Fibroblast of peridontal ligament (primary cell): ENCODE measurements around the gene MTCH1.

ENCODE experiments used
- DNase-seq: peaks from one replicate; pipeline ENCODE4 v3.0.0-alpha.2; 2010; ENCODE audit errors: extremely low read depth

Gene MTCH1

GRCh38 chr6:36985808-36986703 is at the start of gene MTCH1:
TSS of gene MTCH1 (minus strand) at chr6:36986196. CDS start at chr6:36986173, 23 bp downstream.
- DNase-seq: peak; percentile 85

- no peak for DNase-seq
These were observed 48.1 kb upstream of the MTCH1 start for GRCh38 chr6:37033819-37034795.

DNA sequence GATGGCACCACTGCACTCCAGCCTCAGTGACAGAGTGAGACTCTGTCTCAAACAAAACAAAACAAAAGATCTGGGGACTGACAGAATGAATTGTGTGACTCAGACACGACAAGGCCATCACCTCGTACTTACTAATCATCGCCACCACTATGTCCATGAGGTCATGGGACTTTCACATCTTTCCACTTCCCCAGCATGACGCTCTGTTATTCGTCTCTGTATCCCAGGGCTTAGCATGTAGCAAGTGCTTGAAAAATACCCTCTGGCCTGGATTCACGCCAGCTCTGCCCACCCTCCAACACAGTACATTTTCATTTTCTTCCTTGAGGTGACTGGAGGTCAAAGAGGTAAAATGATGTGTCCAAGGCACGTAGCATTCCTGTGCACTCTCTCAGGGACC is 47.3 kb upstream of the MTCH1 start:
- no peak for DNase-seq

DNA sequence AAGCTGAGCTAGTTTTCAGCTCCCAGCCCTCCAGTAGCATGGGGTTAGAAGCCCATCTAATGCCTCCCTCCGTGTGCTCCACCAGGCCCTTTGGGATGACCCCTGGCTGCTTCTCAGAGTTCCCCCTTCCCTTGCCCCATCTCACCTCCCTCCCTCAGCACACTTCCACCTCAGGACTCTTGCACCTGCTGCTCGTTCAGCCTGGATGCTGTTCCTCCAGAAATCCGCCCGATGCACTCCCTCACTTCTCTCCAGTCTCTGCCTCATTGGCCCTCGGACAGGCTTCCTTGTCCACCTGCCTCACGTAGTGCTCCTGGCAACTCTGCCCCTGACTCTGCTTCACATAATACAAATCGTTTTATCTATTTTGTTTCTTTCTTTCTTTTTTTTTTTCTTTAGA is 46.2 kb upstream of the MTCH1 start:
- no peak for DNase-seq

DNA sequence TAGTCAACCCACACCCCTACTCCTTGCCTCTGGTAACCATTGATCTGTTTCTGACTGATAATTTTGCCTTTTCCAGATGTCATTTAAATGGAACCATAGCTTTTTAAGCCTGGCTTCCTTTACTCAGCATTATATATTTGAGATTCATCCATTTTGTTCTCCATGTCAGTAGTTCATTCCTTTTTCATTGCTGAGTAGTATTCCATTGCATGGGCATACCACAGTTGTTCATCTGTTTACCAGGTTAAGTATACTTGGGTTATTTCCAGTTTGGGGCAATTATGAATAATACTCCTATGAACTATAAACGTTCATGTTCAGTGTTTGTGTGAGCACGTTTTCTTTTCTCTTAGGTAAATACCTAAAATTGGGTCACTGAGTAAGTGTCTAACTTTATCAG is 44.6 kb upstream of the MTCH1 start:
- DNase-seq: no peak

DNA sequence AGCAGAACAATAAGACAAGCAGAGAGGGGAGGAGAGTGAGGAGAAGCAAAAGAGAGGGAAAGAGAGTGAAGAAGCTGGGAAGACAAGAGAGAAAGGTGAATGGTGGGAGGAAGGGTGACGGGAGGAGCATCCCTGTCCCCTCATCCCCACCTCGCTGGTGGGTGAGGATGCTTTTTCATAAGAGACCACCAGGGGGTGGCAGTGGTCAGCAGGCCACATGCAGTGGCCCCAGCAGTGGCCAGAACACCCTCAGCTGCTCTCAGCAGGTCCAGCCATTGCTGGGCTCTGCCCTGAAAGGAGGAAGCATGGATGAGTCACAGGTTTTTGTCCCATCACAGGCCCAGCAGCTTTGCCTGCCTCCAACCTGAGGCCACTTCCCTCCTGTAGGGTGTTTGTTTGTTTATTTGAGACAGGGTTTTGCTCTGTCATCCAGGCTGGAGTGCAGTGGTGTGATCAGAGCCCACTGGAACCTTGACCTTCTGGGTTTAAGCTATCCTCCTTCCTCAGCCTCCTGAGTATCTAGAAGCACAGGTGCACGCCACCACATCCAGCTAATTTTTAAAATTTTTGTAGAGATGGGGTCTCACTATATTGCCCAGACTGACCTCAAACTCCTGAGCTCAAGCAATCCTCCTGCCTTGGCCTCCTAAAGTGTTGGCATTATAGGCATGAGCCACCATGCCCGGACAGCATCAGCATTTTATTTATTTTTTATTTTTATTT is 43.4 kb upstream of the MTCH1 start:
- peak; percentile 77 for DNase-seq

DNA sequence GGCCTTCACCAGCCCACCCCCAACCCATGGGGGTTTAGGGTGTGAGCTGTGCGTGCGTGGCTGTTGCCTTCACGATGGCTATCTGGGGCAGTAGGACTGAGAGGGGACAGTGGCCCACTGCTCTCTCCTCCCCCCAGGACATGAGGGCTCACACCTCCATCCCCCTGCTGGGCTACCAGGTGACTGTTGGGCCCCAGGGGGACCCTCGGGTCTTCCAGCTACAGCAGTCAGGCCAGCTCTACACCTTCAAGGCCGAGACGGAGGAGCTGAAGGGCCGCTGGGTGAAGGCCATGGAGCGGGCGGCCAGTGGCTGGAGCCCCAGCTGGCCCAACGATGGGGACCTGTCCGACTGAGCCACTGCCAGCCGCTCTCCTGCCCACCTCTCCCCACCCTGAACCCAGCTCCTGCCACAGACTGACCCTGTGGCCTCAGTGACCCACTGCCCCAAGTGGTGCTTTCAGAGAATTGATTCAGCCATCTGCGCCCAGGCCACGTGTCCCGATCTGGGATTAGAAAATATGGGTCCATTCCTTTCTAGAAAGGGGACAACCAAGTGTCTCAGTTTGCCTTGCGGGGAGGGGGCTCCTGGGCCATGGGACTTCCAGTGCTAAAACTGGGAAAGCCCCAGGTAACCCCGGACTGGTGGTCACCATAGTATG is 41.9 kb upstream of the MTCH1 start:
- DNase-seq: no peak

- no peak for DNase-seq
These were observed 41.2 kb upstream of the MTCH1 start for GRCh38 chr6:37027036-37027720.

GRCh38 chr6:37025621-37026466 is 39.8 kb upstream of the MTCH1 start:
- no peak for DNase-seq

DNA sequence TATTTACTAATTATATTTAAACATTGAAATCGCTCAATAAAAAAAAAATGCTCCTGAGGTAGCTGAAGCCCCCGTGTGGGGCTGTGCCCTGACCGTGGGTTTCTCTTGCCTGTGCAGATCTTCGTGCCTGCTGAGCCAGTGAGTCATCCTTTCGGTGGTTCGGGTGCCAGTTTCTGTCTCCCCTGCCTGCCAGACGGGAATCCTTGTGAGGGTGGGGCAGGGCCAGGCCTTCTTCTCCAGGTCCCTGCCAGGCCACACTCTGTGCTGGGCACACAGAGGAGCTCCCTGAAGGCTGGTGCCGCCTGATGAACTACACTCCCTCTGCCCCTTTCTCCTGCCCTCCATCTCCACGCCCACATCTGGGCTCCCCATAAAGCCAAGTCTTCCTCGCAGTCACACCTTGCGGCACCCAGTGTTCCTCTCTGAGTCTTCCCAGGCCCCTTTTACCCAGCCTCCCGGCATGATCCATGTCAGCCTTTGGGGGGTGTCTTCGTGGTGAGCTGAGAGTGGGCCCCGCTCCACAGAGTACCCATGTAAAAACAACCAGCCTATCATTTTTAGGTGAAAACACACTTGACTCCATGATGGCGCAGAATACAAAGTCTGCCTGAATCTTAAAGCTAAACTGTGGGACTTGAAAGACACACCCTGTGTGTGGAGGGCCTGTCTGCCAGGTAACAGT is 38.8 kb upstream of the MTCH1 start:
- DNase-seq: peak; percentile 43

DNA sequence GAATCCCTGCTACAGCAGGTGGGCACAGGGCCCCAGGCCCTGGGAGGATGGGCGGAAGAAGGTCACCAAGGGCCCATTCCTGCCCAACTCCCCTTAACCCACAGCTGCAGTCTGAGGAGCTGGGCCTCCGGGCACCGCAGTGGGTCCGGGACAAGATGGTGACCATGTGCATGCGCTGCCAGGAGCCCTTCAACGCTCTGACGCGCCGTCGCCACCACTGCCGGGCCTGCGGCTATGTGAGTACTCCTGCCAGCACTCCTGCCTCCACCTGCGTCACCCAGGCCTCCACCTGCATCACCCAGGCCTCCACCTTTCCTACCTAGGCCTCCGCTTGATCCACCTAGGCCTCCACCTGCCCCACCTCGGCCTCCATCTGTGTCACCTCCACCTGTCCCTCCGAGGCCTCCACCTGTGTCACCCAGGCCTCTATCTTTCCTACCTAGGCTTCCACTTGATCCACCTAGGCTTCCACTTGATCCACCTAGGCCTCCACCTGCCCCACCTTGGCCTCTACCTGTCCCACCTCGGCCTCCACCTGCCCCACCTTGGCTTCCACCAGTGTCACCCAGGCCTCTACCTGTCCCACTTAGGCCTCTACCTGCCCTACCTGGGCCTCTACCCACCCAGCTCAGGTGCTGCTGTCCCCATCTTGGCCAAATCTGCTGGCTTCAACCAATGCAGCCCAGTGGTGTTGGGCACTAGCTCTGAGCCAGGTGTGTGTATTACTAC is 36.3 kb upstream of the MTCH1 start:
- DNase-seq: no peak

DNA sequence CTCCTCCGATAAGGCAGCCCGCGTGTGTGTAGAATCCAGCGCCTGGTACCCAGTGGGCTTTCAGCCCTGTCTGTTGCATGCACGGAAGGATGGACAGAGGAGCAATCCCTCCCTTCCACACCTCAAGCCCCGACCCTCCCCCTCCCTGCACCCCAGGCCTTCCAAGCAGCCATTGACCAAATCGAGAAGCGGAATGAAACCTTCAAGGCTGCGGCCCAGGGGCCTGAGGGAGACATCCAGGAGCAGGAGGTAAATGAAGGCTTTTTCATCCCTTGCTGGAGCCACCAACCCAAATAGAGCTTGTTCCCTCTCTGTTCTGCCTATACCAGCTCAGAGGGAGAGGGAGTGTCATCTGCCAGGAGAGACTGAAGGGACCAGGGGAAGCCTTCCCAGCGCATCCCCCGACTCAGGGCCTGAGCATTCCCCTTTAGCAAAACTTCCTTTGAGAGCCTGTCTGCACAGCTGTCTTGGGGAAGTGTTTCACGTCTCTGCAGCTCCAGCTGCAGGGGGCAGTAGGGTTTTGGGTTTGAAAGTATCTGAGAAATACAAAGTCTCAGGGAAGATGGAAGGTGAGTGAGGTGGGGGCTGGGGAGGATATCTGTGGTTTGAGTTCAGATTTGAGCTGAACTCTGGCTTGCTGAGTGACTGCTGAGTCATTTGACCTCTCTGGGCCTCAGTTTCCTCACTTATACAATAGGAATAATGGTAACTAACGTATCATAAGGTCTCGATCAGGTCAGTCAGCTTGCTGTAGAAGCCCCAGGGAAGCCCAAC is 35.5 kb upstream of the MTCH1 start:
- DNase-seq: peak; percentile 57

- DNase-seq: no peak
These were observed 34.8 kb upstream of the MTCH1 start for GRCh38 chr6:37020812-37021211.

GRCh38 chr6:37020381-37020780 is 34.4 kb upstream of the MTCH1 start:
- DNase-seq: no peak

- no peak for DNase-seq
These were observed 33.1 kb upstream of the MTCH1 start for GRCh38 chr6:37019065-37019450.

GRCh38 chr6:37018198-37019064 is 32.4 kb upstream of the MTCH1 start:
- peak; percentile 91 for DNase-seq
